IgD-negative memory B cell (primary cell): ENCODE measurements around the gene EIF1AX. TPM values are rescaled to one million over a fixed set of nuclear protein-coding genes. Genes with fewer than 3 reads are reported as not detected.
"Not testable (repeated sequence)": the region's sequence is repeated elsewhere in the genome, so short reads cannot be mapped to it uniquely, and the experiment has no call there.

ENCODE experiments used
- H3K27ac Mint-ChIP-seq, 3 donors: one replicate each; pipeline ENCODE4 v1.8.0; 2020 to 2022; ENCODE audit warnings: mild to moderate bottlenecking in 3 of 3, mixed read lengths in 3 of 3, moderate library complexity in 1 of 3
- H3K27me3 Mint-ChIP-seq: one replicate; pipeline ENCODE4 v1.8.0; 2021; ENCODE audit warnings: mixed read lengths
- H3K36me3 Mint-ChIP-seq: one replicate; pipeline ENCODE4 v1.8.0; 2020; ENCODE audit warnings: mild to moderate bottlenecking, mixed read lengths
- H3K4me1 Mint-ChIP-seq, 3 donors: one replicate each; pipeline ENCODE4 v1.8.0; 2020 to 2022; ENCODE audit warnings: mixed read lengths in 3 of 3, mild to moderate bottlenecking in 1 of 3
- H3K4me3 Mint-ChIP-seq, 4 donors: one replicate each; pipeline ENCODE4 v1.8.0; 2020 to 2022; ENCODE audit warnings: mild to moderate bottlenecking in 4 of 4, mixed read lengths in 4 of 4, moderate library complexity in 3 of 4
- H3K9me3 Mint-ChIP-seq, 3 donors: one replicate each; pipeline ENCODE4 v1.8.0; 2020 to 2021; ENCODE audit warnings: mixed read lengths in 3 of 3, mild to moderate bottlenecking in 1 of 3
- polyA plus RNA-seq: library from polyadenylated mRNA; unstranded; fragments of 300-500 nt; fragmentation: Illumina TruSeq; gene quantifications from one replicate; pipeline ENCODE4 v1.2.3, GENCODE V29; 2021

EIF1AX gene, protein sequence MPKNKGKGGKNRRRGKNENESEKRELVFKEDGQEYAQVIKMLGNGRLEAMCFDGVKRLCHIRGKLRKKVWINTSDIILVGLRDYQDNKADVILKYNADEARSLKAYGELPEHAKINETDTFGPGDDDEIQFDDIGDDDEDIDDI
- polyA plus RNA-seq: 89.0 TPM

GRCh38 chrX:20141281-20142220, at the start of gene EIF1AX:
TSS of gene EIF1AX (minus strand) at chrX:20141838. CDS start at chrX:20141640, 198 bp downstream.
- Mint-ChIP-seq H3K27me3 (no peaks in the 10 kb centered on the region), H3K4me3 (peak within 1 kb of the TSS; percentile 91 to 97 (median 94)), H3K9me3 (peaks cover 0 to 2% (median 0%) of the 10 kb centered on the region in 3 donors), H3K4me1 (peaks cover 22 to 28% (median 28%) of the 10 kb centered on the region in 3 donors), H3K36me3 (peaks cover 1% of the 10 kb centered on the region), H3K27ac (peak within 1 kb of the TSS; percentile 78 to 96 (median 94))

DNA sequence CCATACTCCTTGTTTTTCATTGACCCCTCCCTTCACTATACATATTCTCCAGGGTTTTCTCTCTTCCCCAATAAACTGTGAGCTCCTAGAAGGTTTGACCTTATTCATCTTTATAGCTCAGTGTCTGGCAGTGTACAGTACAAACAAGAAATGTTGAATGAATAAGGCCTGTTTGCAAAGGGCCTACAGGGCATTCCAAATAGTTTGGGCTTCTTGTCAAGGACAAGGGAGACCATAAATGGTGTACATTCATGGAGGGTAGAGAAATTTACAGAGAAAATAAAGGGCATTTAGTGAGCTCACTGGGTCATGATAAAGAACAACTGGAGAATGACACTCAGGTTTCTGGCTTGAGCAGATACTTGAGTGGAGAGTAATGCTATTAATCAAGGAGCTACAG, 47.5 kb upstream of the EIF1AX start:
- Mint-ChIP-seq H3K4me3 (no peak overlapping the region), H3K27ac (no peak overlapping the region), H3K9me3 (no peaks in the 10 kb centered on the region), H3K4me1 (no peaks in the 10 kb centered on the region), H3K27me3 (no peaks in the 10 kb centered on the region), H3K36me3 (peaks cover 6% of the 10 kb centered on the region)

- Mint-ChIP-seq H3K27me3 (no peaks in the 10 kb centered on the region), H3K9me3 (no peaks in the 10 kb centered on the region), H3K36me3 (peaks cover 3% of the 10 kb centered on the region), H3K27ac (peak overlapping the region in 1 of 3 donors; percentile 32), H3K4me3 (no peak overlapping the region), H3K4me1 (peaks cover 0 to 2% (median 2%) of the 10 kb centered on the region in 3 donors)
Measured at GRCh38 chrX:20181598-20182329, 40.1 kb upstream of the EIF1AX start.

- Mint-ChIP-seq H3K9me3 (no peaks in the 10 kb centered on the region), H3K27ac (no peak overlapping the region), H3K36me3 (no peaks in the 10 kb centered on the region), H3K4me3 (no peak overlapping the region), H3K27me3 (no peaks in the 10 kb centered on the region), H3K4me1 (peaks cover 0 to 2% (median 2%) of the 10 kb centered on the region in 3 donors)
Measured at GRCh38 chrX:20177093-20177492, 35.5 kb upstream of the EIF1AX start.

GRCh38 chrX:20173856-20174255, 32.2 kb upstream of the EIF1AX start:
- no peak overlapping the region for H3K4me3 Mint-ChIP-seq
- no peaks in the 10 kb centered on the region for H3K27me3 Mint-ChIP-seq
- no peaks in the 10 kb centered on the region for H3K9me3 Mint-ChIP-seq
- no peak overlapping the region for H3K27ac Mint-ChIP-seq
- H3K36me3 Mint-ChIP-seq: no peaks in the 10 kb centered on the region
- no peaks in the 10 kb centered on the region for H3K4me1 Mint-ChIP-seq

GRCh38 chrX:20173313-20173712, 31.7 kb upstream of the EIF1AX start:
- H3K4me3 Mint-ChIP-seq: no peak overlapping the region
- H3K9me3 Mint-ChIP-seq: no peaks in the 10 kb centered on the region
- no peaks in the 10 kb centered on the region for H3K36me3 Mint-ChIP-seq
- H3K27ac Mint-ChIP-seq: no peak overlapping the region
- no peaks in the 10 kb centered on the region for H3K4me1 Mint-ChIP-seq
- no peaks in the 10 kb centered on the region for H3K27me3 Mint-ChIP-seq

DNA sequence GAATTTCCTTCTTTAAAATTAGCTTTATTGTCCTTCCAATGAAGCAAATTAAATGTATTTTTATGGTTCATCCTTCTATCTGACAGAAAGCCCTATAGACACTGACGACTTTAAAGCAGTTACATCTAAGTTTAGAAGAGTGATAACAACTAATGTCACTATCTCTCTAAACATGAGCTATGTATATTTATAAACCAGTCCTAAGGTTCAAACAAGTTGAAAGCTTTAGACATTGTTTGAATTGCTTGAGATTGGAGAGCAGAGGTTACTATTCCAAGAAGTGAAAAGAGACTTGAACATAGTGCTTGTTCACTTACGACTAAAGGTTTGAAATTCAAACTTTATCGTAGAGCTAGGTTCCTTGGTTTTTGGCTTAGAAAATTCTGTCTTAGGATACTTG, 30.2 kb upstream of the EIF1AX start:
- Mint-ChIP-seq H3K4me3 (no peak overlapping the region), H3K27ac (no peak overlapping the region), H3K9me3 (no peaks in the 10 kb centered on the region), H3K27me3 (no peaks in the 10 kb centered on the region), H3K36me3 (no peaks in the 10 kb centered on the region), H3K4me1 (no peaks in the 10 kb centered on the region)

GRCh38 chrX:20162516-20162915, 20.9 kb upstream of the EIF1AX start:
- H3K27me3 Mint-ChIP-seq, H3K4me1 Mint-ChIP-seq, H3K36me3 Mint-ChIP-seq, H3K4me3 Mint-ChIP-seq, H3K27ac Mint-ChIP-seq, H3K9me3 Mint-ChIP-seq: not testable (repeated sequence)

DNA sequence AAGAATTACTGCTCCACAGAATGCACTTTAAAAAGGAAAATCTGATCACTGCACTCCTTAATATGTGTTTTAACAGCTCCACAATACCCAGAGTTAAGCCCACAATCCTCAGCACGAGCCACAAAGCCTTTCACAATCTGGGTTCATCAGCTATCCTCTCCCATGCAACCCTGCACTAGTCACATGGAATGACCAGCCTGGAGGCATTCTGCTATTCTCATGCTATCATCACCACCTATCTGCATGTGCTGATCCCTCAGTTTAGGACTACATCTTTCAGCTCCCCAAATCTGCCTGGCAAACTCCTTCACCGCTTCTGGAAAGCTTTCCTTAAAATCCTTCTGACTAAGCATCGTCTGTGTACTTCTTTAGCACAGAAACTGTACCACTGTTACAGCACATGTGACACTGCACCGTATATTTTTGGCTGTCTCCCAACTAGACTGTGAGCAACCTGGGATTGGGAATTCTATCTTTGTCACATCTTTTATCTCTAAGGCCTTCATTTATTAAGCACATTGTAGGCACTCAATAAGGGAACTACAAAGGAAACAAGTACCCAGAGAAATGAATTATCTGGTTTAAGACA, 18.3 kb upstream of the EIF1AX start:
- H3K9me3 Mint-ChIP-seq: no peaks in the 10 kb centered on the region
- H3K27me3 Mint-ChIP-seq: peaks cover 3% of the 10 kb centered on the region
- peaks cover 2% of the 10 kb centered on the region for H3K36me3 Mint-ChIP-seq
- no peak overlapping the region for H3K4me3 Mint-ChIP-seq
- H3K4me1 Mint-ChIP-seq: peaks cover 0 to 4% (median 0%) of the 10 kb centered on the region in 3 donors
- H3K27ac Mint-ChIP-seq: no peak overlapping the region

DNA sequence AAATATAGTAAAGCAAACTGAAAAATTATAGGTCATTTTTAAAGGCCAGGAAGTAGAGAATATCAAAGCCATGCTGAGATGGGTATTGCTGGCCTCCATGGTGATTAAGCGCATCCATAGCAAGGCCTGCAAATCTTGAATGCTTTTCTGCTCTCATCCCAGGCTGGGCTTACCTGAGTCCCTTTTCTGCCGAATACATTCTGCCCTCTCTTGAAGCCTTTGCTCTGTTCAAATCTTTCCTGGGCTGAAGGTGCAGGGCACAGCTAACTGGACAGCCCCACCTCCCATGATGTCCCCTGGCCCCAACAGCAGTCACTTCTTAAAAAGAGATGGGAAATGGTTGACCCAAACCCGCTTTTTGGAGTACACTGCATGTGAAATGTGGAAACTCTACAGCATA, 10.1 kb upstream of the EIF1AX start:
- H3K36me3 Mint-ChIP-seq: peaks cover 1% of the 10 kb centered on the region
- H3K27me3 Mint-ChIP-seq: no peaks in the 10 kb centered on the region
- H3K4me3 Mint-ChIP-seq: no peak overlapping the region
- H3K9me3 Mint-ChIP-seq: no peaks in the 10 kb centered on the region
- no peak overlapping the region for H3K27ac Mint-ChIP-seq
- peaks cover 0 to 4% (median 0%) of the 10 kb centered on the region in 3 donors for H3K4me1 Mint-ChIP-seq

DNA sequence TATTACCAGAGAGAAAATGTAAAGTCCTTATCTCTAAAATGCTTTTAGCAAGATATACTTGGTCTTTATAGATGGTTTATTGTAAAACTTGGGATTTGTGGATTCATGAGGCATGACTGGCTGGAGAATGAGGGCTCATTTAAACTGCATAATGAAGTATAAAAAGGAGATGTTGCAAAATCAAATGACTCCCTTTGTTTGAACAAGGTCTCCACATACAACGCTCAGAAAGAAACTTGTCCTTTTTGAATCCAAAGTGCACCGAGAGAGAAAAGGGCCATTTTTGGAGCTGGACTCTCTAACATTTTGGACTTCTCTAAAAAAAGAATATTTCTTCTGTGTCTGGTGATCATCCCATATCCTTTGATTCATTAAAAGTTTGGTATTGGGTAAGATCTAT, 7.7 kb upstream of the EIF1AX start:
- H3K4me1 Mint-ChIP-seq: peaks cover 0 to 5% (median 4%) of the 10 kb centered on the region in 3 donors
- no peak overlapping the region for H3K4me3 Mint-ChIP-seq
- peaks cover 1% of the 10 kb centered on the region for H3K36me3 Mint-ChIP-seq
- H3K27ac Mint-ChIP-seq: no peak overlapping the region
- peaks cover 0 to 2% (median 0%) of the 10 kb centered on the region in 3 donors for H3K9me3 Mint-ChIP-seq
- no peaks in the 10 kb centered on the region for H3K27me3 Mint-ChIP-seq

- Mint-ChIP-seq H3K27ac (peak overlapping the region in 1 of 3 donors; percentile 37), H3K4me3 (peak overlapping the region in 2 of 4 donors; percentile 46 to 52), H3K27me3 (no peaks in the 10 kb centered on the region), H3K36me3 (peaks cover 1% of the 10 kb centered on the region), H3K4me1 (peaks cover 0 to 9% (median 4%) of the 10 kb centered on the region in 3 donors), H3K9me3 (peaks cover 0 to 2% (median 0%) of the 10 kb centered on the region in 3 donors)
Measured at GRCh38 chrX:20147561-20147960, 5.9 kb upstream of the EIF1AX start.

- Mint-ChIP-seq H3K9me3 (peaks cover 0 to 2% (median 0%) of the 10 kb centered on the region in 3 donors), H3K27me3 (no peaks in the 10 kb centered on the region), H3K27ac (no peak overlapping the region), H3K4me3 (no peak overlapping the region), H3K36me3 (no peaks in the 10 kb centered on the region), H3K4me1 (peaks cover 14 to 22% (median 15%) of the 10 kb centered on the region in 3 donors)
Measured at GRCh38 chrX:20144491-20144890, 2.9 kb upstream of the EIF1AX start.

GRCh38 chrX:20143561-20143960, 1.9 kb upstream of the EIF1AX start:
- Mint-ChIP-seq H3K4me3 (peak overlapping the region in 1 of 4 donors; percentile 77), H3K27me3 (no peaks in the 10 kb centered on the region), H3K9me3 (peaks cover 0 to 2% (median 0%) of the 10 kb centered on the region in 3 donors), H3K4me1 (peaks cover 20 to 28% (median 22%) of the 10 kb centered on the region in 3 donors), H3K27ac (no peak overlapping the region), H3K36me3 (peaks cover 1% of the 10 kb centered on the region)
